Cerebellar nuclear complex (tissue), 1 donor: ENCODE results near the gene PLVAP.
A peak's percentile ranks its signal among the peaks of the same experiment; 100 is the strongest.

Source experiments
- DNase-seq, 2 experiments: peaks; one replicate each; lab custom pipeline; 2025; lab: John Stamatoyannopoulos, UW

The PLVAP gene, protein sequence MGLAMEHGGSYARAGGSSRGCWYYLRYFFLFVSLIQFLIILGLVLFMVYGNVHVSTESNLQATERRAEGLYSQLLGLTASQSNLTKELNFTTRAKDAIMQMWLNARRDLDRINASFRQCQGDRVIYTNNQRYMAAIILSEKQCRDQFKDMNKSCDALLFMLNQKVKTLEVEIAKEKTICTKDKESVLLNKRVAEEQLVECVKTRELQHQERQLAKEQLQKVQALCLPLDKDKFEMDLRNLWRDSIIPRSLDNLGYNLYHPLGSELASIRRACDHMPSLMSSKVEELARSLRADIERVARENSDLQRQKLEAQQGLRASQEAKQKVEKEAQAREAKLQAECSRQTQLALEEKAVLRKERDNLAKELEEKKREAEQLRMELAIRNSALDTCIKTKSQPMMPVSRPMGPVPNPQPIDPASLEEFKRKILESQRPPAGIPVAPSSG

DNA sequence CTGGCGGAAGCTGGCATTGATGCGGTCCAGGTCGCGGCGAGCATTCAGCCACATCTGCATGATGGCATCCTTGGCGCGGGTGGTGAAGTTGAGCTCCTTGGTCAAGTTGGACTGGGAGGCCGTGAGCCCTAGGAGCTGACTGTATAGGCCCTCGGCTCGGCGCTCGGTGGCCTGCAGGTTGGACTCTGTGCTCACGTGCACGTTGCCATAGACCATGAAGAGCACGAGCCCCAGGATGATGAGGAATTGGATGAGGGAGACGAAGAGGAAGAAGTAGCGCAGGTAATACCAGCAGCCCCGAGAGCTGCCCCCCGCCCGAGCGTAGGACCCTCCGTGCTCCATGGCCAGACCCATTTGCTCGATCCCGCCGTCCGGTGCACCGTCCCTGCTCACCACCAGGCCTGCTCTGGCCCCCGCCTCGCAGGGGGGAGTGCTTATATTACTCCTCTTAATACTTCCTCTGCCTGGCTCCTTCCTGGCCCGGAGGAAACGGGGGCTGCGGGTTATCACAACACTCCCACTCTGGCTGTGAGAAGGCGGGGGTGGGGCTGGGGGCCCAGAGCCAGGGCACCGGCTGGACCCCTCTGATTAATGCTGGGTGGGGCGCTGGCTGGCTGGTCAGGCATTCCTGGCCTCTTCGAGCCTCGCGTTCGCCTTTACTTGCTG lies at the start of gene PLVAP:
Gene PLVAP (minus strand): TSS at position 408 of the 666 bp plus-strand sequence. CDS start 54 bp downstream, at position 354.
- DNase-seq = no peak

GRCh38 chr19:17424743-17425365 lies 47.7 kb upstream of the PLVAP start:
- DNase-seq = no peak

GRCh38 chr19:17423429-17424208 lies 46.5 kb upstream of the PLVAP start:
- no peak for DNase-seq

- no peak for DNase-seq
These were observed 44.8 kb upstream of the PLVAP start for GRCh38 chr19:17421942-17422341.

DNA sequence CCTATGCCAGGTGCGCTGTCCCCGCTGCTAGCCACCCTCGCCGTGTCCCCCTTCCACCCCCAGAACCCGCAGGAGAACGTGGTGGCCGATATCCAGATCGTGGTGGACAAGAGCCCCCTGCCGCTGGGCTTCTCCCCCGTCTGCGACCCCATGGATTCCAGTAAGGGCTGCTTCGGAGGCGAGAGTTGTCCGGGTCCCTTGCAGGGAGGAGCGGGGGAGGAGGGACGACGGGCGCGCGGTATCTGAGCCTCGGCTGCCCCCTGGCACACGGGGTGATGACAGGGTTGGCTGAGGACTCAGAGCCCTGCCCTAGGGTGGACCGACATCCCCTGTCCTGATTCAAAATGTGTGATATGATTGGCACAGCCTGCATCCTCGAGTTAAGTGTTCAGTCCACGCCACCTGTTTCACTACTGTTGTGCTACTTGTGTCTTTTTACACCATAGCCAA lies 43.4 kb upstream of the PLVAP start:
- DNase-seq = no peak

GRCh38 chr19:17419621-17420474 lies 42.7 kb upstream of the PLVAP start, which contains the start of gene MVB12A:
MVB12A (plus strand) TSS chr19:17420047; CDS start chr19:17420136, 89 bp downstream.
- DNase-seq = peak; percentile 84 to 95

DNA sequence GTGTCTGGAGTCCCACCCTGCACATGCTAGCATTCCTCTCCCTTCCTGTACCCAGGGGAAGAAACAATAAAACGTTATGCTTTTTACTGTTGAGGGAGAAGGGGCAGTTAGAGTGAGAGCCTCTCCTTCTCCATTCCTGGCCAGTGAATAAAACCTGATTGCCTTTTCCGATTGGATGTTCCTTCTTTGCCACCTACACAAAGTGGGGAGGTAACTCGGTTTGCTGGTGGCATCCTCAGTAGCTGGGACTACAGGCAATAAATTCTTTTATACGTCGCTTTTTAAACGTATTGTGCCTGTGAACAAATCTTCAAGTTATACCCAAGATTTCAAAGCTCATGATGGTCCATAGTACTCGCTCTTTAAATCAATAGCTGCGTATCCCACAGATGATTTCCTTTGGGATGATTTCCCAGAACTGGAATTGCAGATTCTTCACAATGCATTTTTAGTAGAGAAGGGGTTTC lies 42.0 kb upstream of the PLVAP start:
- no peak for DNase-seq

DNA sequence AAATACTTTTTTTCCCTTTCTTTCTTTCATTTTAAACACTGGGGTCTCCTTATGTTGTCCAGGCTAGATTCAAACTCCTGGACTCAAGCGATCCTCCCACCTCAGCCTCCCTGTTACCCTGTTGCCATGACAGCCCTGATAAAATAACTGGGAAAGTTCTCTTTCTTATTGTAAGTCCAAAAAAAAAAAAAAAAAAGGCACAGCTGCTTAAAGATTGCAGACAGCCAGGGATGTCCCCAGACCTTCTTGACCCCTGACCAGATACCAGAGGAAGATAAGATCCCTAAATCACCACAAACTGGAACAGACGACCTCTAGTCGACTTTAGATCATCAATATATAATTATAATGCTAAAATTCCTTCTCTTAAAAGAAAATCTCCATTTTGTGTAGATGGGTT lies 41.6 kb upstream of the PLVAP start:
- DNase-seq = no peak

DNA sequence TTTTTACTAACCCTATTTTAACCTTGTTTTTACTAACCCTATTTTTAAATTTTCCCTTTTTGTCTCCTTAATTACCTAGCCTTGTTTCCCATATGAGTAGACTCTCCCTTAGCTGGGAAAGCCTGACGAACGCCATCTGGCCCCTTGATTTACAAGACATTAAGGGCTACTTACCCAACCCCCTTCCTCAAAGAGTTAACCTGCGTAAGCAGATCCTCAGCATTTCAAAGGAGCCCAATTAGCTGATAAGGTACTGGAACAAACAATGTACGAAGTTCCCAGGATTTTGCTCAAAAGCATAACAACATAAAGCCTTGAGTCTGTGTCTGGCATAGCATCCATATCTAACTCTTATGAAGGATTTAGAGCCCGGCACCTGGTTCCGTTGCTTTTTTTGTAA lies 38.0 kb upstream of the PLVAP start:
- DNase-seq = no peak

GRCh38 chr19:17414097-17414496 lies 37.0 kb upstream of the PLVAP start:
- no peak for DNase-seq

DNA sequence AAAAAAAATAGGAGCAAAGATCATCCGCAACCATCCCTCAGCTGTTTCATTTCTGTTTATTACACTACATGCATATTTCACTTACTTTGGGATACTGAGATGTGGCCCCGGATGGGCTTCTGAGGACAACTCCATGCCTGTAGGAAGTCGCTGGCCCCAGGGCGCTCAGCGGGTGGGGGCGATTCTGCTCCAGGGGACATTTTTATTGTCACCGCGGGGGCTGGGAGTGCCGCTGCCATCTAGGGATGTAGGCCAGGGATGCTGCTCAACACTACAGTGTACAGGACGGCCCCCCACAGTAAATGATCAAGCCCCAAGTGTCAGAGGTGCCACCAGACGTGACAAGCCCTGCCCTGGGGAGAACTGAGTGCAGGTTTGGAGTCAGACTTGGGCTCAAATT lies 34.7 kb upstream of the PLVAP start:
- DNase-seq = no peak

DNA sequence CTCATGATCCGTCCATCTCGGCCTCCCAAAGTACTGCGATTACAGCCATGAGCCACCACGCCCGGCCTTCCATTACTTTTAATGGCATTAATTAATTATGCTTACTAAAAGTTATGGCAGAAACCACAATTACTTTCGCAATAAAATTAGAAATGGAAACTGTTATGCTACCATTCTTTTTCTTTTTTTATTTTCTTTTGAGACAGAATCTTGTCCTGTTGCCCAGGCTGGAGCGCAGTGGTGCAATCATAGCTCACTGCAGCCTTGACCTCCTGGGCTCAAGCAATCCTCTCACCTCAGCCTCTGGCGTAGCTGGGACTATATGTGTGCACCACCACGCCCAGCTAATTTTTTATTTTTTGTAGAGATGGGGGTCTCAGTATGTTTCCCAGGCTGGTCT lies 32.8 kb upstream of the PLVAP start:
- no peak for DNase-seq

DNA sequence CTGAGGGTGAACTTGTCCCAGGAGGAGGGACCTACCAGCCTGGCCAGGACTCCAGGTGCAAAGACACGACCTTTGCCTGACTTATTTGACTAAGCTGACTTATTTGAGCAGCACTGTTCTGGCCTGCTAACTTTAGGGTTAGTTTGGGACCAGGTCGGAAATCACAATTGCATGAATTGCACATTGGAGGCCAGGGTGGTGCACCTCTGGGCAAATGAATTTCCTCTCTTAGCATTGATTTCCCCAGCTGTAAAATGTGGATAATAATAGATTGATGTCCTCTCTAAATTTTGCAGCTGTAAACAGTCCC lies 29.7 kb upstream of the PLVAP start:
- DNase-seq = no peak

DNA sequence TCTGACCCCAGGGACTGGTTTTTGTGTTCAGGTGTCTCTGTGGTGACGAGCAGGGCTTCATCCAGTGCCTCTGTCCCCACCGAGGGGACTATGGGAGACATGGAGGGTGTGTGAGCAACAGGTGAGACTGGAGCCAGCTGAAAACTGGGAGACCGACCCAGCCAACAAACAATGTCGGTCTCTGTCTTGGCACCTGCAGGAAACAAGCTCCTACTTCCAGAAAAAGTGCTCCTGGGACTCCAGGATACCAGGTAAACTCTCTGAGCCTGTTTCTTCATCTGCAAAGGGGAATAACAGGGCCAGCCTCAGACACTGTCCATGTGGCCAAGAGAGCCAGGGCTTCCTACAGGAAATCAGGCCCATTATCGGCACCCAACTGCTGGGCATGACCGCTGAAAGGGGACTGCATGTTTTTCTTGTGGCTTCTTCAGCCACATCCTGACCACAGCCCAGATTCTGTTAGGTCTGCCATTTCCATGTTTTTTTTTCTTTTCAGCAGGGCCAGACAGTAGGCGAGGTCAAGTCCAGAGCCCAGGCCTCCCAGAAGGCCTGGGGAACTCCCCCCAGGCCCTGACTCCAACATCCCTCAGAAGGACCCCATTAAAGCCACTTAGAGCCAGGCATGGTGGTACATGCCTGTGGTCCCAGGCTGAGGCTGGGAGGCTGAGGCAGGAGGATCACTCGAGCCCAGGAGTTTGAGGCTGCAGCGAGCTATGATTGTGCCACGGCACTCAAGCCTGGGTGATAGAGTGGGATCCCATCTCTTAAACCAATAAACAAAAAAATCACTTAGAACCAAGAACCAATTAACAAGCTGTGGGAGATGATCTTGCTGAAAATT lies 29.1 kb upstream of the PLVAP start:
- DNase-seq = no peak

GRCh38 chr19:17405250-17406045 lies 28.3 kb upstream of the PLVAP start, which contains the start of gene BST2:
BST2 (minus strand) TSS chr19:17405630; CDS start chr19:17405575, 55 bp downstream.
- DNase-seq = no peak

DNA sequence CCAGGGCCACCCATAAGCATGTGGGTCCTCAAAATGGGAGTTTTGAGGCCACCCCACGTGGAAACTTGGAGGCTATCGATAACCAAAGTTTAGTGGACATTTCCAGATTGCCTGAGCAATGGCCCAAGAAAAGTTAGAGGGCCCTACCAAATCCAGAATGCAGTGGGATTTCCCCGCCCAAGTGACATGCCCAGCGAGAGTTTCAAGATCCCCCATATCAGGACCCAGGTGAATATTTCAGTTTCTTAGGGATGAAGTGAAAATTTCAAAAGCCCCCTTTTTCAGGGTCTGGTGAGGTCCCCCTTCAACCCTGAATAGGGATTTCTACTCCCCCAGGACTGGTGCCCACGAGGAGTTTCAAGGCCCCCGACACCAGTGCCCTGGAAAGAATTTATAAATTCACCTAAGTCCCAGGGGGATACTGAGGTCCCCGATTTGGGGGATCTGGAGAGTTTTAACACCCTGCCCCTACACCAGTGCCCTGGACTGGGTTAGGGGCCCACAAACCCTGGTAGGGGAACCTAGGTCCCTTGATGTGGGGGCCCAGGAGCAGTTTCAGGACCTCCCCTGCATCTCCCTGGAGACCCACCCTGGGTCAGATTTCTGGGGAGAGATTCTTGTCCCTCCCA lies 27.6 kb upstream of the PLVAP start:
- no peak for DNase-seq

- no peak for DNase-seq
These were observed 26.9 kb upstream of the PLVAP start for GRCh38 chr19:17404015-17404414.

- no peak for DNase-seq
These were observed 26.1 kb upstream of the PLVAP start for GRCh38 chr19:17402982-17403855.
